B cell (primary cell): ENCODE results near the gene CALHM3.

Source experiments
- EZH2 ChIP-seq: IDR thresholded peaks from 2 replicates; pipeline ENCODE4 v1.6.1; 2012; ENCODE audit warnings: borderline replicate concordance, low read depth, mild to moderate bottlenecking, moderate library complexity, low read length; ENCODE audit not compliant: insufficient read depth, poor library complexity, severe bottlenecking
- TF ChIP-seq, protein P1 (sequence below): fragments of 200-600 bp; IDR thresholded peaks from one replicate; pipeline ENCODE4 v1.8.0; 2022; ENCODE audit warnings: antibody characterized with exemption, mild to moderate bottlenecking

DNA sequence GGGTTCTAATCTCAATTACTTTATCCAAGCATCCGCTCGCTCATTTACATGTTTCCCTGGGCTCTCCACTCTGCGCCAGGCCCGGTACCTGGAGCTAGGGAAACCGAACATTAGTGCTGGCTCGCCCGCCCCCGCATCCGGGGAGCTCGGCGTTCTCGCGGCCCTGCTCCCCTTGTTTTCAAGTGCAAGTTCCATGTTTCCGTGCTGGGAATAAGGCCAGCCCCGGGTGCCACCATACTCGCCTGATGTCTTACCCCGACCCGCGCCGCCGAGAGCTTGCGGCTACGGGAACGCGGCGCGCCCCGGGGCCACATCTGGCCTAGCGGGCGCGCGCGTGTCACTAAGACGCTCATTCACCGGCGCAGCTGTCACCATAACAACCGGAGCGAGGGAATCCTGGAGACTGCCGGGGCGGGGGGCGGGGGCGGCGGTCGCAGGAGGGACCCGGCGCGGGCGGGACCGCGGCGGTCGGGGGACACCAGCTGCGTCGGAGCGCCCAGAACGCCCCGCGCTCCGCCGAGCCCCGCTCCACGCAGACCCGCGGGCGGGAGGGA, 14.4 kb upstream of the CALHM3 start, which contains the start of gene NEURL1:
- TF ChIP-seq, protein P1, sequence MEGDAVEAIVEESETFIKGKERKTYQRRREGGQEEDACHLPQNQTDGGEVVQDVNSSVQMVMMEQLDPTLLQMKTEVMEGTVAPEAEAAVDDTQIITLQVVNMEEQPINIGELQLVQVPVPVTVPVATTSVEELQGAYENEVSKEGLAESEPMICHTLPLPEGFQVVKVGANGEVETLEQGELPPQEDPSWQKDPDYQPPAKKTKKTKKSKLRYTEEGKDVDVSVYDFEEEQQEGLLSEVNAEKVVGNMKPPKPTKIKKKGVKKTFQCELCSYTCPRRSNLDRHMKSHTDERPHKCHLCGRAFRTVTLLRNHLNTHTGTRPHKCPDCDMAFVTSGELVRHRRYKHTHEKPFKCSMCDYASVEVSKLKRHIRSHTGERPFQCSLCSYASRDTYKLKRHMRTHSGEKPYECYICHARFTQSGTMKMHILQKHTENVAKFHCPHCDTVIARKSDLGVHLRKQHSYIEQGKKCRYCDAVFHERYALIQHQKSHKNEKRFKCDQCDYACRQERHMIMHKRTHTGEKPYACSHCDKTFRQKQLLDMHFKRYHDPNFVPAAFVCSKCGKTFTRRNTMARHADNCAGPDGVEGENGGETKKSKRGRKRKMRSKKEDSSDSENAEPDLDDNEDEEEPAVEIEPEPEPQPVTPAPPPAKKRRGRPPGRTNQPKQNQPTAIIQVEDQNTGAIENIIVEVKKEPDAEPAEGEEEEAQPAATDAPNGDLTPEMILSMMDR, result no peak
- TF ChIP-seq EZH2, result no peak
